T-helper 9 cell (primary cell): ENCODE results near the gene TMEM170B.

Source experiments
- DNase-seq: peaks from one replicate; pipeline ENCODE4 v3.0.0-alpha.2; 2020

Gene TMEM170B

DNA sequence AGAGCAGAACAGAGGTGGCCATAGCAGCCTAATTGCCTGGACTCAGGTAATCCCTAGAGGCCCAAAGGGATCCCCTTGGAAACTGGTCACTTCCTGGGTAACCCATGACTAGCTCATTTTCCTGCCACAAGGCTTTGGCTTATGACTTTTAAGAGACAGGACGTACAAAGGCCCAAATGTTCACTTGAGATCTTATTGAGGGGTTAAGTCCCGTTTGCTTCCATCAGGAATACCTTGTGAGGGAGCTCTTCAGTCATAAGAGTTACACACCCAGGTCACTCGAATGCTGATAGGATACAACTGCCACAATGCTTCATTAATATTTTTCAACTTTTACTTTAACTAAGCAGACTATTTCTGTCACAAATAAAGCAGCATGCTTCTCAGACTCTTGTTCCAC lies 51.7 kb downstream of the TMEM170B start:
- DNase-seq, result no peak

DNA sequence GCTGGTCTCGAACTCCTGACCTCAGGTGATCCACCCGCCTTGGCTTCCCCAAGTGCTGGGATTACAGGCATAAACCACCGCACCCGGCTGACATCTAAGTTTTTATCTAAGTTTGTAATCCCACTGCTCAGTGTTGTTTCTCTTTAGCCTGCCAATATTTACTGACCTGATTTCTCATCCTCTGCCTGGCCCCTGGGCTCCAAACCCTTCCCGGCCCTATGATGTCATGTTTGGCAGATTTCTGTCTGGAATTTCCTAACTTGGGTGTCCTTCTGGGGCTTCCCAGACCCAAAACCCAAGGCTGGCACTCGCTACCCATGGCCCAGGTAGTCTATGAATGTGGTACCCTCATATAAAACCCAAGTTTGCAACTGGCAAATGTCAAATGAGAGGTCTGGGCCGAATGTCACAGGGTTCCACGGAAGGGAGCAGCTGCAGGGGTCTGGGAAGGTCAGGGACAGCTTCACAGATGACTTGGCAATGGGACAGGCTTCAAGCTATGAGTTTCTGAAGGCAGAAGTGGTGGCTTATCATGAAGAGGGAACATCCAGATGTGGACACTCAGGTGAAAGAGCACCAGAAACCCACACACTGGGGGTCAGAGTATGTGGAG lies 54.9 kb downstream of the TMEM170B start:
- no peak for DNase-seq

DNA sequence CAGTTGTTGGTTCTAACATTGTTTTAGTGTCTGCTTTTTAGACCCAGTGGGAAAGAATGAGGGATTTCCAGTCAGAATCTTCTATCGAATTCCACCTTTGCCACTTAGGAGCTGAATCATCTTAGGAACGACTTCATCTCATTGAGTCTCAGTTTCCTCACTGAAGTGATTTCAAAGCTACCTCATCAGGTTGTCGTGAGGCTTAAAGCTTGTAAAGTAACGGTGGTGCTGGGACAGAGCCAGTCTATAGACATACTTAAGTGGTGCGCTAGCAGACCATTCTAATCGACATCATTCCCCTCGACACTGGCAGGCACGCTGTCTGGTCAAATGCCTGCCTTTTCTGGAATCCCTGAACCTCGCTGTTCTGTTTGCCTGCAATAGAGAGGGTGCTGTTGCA lies 55.5 kb downstream of the TMEM170B start:
- DNase-seq, result no peak

DNA sequence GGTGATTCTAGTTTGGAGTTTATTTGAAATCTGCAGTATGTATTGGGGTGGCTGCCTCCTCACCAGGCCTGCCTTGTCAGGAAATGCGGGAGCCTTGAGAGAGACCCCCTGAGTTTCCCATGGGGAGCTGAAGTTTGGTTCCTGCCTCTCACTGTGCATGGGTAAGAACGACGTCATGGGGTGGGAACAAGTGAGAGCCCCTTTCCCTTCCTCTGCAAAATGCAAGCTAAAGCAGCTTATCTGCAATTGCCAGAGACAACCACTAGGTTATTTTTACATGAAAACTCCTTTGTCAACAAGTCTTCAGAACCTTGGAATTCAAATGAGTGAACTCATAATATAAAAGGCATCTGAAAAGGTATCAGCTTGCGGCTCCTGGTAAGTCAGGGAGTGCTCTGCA lies 58.4 kb downstream of the TMEM170B start:
- no peak for DNase-seq

DNA sequence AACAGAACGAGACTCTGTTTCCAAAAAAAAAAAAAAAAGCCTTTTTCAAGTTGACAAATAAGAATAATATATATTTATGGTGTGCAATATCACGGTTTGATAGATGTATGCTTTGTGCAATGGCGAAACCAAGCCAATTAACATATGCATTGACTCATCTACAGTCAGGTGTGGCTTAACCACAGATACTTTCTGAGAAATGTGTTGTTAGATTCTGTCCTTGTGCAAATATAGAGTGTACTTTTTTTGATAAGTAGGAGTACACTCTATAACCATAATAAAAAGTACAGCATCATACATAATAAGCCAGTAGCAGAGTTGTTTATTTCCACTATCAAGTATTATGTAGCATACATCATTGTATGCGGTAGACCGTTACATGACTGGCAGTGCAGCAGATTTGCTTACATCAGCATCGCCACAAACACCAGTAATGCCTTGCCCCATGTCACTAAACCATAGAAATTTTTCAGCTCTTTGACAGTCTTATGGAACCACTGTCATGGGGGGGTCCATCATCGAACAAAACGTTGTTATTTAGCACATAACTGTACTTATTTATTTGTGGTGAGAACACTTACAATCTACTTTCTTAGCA lies 59.2 kb downstream of the TMEM170B start:
- no peak for DNase-seq

DNA sequence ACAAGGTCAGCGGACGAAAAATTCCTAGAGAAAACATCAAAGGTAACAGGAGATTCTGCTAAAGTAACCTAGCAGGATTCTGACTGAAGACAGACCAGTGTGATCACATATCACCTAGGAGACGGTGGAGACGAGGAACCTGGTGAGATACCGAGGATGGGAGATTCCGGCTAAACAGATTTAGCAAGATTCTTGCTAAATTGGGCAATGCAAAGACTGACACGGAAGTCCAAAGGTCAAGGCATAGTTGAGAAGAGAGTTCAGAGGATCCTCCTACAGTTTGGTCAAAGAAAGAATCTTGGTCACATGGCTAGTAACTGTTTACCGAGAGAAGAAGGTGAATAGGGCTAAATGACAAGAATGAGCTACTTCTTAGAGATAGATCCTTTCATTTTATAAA lies 61.1 kb downstream of the TMEM170B start:
- DNase-seq, result no peak

DNA sequence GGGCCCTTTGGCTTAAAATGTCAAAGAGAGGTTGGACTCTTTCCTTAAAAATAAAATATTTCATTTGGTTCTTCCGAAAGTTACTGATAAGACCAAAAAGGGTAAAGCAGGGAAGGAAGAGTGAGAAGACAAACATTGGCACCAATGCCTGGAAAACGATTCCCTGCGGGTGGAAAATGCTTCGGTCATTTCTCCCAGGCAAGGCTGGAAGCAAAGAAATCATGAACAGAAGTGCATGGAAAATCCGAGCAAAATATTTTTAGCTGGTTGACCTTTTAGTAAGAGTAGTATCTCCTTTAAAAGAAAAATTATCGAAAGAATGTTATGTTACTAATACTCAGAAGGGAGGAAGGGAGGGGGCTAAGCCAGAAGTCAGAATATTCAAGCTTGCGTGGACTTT lies 62.7 kb downstream of the TMEM170B start:
- no peak for DNase-seq

DNA sequence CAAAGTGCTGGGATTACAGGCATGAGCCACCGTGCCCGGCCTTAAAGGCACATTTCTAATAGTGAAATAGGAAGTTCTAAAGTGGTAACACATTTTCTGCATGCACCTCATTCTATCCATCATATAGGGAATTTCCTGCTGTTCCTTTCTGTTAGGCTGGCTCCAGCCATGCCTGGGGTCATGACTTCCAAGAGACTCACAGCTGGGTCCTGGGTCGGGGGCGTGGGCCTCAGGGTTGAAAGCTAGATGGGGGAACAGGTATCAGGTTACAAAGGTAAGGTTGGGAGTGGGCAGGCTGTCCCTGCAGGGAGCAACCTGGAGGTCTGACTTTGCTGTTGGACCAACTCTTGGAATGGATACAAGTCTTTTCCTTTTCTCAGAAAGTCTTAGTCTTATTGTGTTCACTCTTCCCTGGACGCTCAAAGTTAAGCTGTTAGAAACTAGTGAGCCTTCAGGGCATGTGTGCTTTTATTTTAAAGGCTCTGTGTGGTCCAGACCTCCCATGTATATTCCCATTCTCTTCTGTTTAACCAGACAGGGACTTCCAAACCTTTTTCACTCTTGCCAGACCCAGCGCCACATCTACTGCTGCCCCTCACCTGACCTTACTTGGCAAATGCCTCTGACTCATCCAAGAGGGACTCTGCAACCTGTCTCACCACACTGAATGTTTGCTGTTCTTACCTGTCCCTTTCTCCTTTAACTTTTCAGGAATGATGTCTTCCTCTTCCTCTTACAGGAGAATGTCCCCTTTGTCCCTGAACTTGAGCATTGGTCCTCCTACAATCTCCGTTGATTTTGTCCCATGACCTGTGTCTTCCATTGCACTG lies 64.4 kb downstream of the TMEM170B start:
- DNase-seq, result no peak

DNA sequence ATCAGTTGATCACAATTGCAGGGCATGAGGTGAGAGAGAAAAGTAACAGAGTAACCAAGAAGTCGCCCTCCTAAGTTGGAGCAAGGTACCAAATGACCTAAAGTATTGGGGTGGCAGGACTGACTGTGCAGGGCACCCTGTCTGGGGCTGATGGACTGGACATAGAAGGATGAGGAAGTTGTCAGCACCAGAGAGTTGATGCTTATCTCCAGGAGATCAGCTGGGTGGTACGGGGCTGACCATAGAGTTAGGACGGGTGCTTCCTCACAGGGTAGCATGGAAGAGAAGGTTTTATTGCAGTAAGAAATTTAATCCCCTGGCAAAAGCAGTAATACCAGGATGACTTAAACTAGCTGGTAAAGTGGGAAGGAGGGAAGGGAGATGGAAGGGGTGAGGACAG lies 66.7 kb downstream of the TMEM170B start:
- DNase-seq, result no peak

DNA sequence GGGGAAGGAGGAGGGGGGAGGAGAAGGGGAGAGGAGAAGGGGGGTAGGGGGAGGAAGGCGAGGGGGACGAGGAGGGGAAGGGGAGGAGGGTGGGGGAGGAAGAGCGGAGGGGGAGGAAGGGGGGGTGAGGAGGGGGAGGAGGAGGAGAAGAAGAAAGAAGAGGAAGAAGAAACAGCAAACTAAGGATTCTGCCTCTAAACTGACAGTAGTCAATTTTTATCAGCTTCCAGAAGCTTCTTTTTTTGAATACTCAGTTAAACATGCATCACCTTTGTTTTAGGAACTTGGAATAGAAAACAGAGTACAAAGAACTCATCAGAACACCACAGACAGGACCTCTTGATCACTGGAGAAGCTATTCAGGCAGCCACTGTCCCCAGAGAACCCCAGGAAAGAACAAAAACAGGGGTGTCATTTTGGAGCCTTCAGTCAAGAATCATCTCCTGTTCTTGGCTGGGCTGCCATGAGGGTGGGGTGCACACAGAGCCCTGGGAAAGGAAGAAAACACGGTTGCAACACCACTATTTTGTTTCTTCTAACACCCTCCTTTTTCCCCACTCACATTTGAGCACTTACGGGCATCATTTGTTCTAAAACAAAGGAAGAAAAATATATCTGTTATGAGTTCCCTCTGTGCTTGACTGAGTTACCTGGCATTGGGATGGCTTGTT lies 67.4 kb downstream of the TMEM170B start:
- no peak for DNase-seq

DNA sequence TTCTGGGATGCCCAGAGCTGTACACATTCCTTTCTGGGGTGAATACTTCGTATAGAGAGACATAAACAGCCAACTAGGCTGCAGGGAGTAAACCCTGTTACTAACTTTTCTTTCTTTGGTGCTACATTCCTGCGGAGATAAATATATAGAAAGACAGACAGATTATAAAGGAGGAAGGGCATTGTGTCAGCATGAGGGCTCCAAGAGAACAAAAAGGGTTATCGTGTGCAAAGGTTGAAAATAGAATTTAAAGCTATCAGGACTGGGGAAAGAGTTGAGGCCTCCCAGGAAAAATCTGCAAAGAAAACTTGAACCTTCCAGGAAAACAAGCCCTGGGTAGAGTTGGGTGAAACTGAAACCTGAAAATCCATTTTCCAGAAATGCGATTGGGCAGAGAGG lies 68.0 kb downstream of the TMEM170B start:
- no peak for DNase-seq

DNA sequence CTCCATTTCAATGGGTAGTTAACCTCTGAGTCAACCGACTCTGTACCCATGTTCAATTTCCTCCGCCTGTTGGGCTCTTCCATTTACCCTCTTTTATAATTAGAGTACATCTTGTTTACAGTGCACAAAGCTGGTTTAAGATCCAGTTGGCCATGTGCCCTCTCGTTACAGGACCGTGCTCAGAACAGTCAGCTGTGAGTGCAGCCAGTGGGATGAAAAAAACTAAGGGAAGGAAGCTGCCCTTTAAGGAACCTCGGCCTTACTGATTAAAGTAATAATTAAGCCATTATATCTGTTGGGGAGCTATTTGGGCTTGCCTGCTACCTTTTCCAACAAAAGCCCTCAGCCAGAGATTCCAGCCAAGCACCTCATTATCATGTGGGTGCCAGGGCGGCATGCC lies 68.8 kb downstream of the TMEM170B start:
- no peak for DNase-seq

DNA sequence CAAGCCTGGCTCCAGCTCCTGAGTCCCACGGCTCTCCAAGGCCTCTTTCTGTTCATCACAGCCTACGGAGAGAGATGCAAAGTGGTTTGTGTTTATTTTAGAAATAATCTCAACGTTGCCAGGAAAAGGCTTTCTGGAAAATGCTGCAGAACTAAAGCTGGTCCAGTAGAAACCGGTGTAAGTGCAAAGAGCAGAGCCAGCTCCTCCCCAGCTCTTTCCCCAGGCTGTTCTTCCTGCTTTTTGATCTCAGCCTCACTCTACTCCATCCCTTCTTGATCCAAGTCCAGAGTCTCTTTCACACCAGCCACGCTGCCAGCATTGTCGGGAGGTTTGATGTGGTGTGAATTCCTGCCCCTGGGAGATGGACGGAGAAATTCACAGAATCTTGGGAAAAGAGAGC lies 69.8 kb downstream of the TMEM170B start:
- no peak for DNase-seq

DNA sequence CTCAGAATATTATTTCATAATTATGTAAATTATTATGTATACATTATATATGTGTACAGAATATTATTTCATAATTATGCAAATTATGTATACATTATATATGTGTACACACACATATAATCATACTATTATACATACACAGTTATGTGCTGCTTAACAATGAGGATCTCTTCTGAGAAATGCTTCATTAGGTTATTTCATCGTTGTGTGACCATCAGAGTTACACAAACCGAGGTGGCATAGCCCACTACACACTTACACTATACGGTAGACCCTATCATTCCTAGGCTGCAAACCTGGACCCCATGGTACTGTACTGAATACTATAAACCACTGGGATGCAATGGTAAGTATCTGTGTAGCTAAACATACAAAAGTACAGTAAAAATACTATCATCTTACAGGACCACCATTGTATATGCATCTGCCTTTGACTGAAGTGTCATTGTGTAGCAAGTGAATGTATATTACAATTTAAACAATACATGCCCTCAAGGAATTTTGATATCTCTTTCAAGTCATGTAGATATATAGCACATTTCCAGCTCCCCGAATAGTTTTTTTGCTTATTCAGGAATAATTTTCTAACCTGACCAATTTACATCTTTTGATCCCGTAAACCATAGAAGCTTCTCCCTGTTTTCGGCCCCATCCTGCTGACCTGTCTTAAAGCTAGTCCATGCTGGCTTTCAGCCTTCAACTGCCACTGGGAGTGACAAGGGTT lies 71.2 kb downstream of the TMEM170B start:
- DNase-seq, result no peak

DNA sequence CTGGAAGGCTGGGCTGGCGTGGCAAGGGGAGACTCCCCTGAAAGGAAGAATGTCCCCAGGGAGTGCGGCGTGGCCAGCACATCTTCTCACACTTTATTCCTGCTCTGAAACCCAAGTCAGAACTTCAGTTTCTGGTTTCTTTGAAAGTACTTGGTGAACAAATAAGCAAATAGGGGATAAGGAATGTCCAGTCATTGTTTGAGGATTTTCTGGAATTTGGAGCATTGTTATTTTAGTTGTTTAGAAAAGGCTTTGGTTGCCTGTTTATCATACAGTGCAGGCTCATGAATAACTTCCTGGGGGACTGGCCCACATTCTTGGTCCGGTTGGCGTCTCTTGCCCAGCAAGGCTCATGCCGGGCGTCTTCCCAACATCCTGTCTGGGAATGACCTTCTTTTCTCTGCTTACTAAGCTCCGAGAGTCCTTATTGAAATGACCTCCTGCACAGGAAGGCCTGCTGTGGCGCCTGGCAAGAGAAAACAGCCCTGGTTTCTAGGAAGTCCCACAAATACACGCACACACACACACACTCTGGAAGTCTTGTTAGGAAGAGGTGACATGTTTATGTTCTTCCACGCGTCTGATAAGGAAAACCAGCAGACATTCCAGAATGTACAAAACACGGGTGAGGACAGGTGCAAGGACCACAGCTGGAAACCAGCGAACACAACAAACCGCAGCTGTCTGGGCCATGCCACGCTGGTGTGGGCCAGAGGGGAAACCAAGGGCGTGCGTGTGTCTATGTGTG lies 71.9 kb downstream of the TMEM170B start:
- no peak for DNase-seq

DNA sequence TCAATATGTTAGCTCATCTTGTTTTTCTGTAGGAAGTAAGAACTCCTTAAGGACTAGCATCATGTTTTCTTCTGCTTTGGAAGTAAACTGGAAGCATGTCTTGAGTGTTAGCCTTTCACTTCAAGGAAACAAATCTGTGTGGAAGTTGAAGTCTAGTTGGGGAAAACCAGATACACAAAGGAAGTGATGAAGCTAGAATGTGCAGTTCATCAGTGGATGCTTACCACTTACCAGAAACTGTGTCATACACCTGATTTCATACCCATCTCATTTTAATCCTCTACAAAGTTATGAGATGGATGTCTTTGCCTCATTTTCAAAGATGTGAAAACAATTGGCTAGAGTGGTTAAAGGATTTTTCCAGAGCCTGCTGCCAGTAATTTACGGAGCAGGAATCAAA lies 75.8 kb downstream of the TMEM170B start:
- no peak for DNase-seq

DNA sequence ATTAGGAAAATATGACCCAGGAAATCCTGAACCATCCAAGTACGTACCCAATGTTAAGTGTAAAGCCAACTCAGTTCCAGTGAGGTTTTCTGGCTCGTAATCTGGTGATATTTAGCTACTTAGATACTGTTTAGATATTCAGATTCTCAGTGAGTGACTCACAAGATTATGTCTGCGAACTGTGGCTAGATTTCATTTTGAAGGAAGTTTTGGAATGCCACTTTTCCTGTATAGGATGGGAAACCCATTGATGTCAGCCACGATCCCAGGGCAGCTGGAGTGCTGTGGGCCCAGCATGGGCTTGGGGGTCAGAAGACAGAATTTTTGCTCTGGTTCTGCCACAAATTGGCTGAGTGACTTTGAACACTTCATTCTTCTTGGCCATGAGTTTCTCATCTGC lies 76.3 kb downstream of the TMEM170B start:
- DNase-seq, result no peak

DNA sequence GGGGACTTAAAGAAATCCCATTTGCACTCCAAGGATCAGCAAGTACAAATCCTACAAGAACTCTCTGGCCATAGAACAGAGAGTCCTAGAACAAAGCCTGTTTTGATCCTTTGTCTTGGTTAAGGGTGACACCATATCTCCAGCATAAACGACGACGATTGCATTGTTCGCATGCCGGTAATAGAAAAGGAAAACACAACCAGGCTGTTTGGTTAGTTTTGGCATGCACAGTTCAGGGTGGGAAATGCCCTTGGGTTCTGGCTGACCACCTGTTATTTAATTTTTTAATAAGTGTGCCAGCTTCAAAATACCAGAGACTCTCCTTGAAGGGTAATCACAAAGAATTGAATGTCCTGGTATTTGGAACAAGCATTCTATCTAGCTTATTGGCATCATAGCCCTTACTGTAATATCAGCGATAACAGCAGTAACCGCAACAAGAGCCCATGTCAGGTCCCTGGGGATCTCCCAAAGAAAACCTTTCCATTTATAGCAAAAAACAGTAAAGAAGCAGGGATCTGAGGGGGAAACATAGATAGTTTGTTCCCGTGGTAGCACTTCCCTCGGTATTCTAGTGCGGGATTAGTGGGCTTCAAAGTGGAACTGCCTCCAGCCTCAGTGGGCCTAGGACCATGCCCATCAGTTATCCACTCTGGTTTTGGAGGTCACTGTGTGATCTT lies 77.1 kb downstream of the TMEM170B start:
- DNase-seq, result no peak

DNA sequence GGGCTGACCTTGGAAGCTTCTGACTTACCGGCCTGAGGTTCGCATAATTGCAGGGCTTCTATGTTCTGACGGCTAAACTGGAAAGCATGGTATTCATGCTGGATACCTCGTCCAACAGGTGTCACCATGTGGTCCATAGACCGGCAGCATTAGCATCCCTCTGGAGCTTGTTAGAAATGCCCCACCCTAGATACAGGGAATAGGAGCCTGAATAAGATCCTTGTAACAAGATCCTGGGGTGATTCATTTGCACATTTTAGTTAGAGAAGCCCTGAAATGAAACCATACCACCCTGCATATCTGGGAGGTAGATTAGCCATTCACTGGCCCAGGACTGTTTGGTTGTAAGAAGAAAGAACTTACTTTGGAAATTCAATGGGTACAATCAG lies 77.7 kb downstream of the TMEM170B start:
- DNase-seq, result no peak

DNA sequence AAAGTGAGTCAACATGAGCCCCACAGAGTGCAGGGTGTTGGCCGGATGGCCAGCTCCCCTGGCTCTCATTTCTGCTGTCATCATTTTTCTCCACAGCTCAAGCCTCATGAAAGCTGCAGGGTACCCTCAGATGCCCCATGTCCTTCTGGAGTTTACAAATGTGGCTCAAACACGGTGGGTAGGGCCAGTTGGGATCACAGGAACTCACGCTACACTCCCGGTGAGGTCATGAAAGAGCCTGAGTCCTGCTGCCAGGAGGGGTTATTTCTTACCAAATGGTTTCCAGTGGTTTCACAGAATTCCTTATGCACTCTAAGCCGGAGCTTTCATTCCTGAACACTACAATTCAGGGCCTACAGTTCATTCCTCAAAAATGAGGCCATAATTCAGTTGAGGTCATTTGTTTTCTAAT lies 78.7 kb downstream of the TMEM170B start:
- no peak for DNase-seq

DNA sequence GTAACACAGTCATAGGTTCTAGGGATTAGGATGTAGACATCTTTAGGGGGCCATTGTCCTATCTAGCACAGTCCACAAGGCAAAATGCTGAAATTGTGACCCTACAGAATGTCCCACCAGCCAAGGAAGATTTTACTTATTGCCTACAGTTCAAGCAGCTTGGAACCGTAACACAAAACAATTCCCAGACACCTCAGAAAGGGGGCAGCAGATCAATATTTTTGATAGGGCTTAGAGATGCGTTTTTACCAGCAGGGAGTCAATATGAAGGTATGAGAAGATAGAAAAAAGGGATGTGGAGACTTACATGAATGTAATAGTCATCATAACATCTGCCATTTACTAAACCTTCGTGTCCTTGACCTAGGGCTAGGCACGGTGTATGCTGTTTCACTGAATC lies 81.0 kb downstream of the TMEM170B start:
- DNase-seq, result no peak

DNA sequence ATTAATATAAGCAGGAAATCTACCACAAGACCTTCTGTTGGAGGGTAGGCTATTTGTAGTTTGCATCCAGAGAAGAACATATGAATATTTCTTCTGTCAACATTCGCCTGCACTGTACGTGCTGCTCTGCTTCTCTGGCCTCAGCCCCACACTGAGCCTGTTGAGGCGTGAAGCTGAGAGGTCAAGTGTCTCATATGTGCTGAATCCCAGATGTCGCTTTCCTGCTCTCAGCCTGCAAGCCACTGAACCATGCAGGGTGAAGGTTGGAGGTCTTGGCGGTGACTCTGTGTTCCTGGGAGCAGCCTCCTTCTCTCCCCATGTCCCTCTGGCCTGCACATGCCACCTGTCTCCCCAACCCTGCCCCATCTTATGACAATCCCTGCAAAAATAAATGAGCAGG lies 83.6 kb downstream of the TMEM170B start:
- no peak for DNase-seq
